Activated effector memory CD4-positive, alpha-beta T cell treated with Interleukin-2 at 50 U/mL for 16 hours (primary cell): ENCODE measurements around the gene PCK1.

Source experiments
- DNase-seq: peaks from one replicate; pipeline ENCODE4 v3.0.0-alpha.2; 2020

PCK1 gene

DNA sequence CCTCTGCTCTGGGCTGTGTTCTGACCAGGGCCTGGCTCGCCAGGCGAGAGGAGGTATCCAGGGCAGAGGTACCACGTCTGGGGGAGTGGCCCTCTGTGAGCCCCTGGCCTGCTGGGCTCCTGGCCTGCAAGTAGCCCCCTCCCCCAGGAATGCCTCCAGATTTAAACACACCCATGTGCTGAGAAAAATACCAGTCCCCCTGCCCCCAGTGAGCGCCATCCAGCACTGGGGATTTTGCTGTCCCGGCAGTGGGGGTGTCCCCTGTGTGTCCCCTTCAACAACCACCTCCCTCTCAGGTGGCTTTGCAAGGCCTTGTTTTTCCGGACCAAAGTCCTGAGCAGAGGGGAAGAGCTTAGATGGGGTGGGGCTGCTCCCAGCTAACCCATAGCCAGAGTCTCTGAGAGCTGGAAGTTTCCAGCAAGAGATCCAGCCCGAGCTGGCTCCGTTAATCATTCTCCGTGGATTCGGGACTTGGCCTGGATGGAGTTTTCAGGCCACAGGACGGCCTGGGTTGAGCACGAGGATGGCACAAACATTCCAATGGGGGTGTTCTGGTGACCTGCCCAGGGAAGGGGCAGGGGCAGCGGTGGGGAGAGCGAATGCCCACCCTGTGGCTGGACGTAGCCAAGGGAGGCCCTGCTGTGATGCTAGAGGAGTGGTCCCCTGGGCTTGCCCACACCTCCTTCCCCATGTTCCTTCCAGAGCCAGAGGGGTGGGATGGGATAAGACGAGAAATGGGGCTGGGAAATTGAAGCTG is 29.0 kb downstream of the PCK1 start:
- no peak for DNase-seq

DNA sequence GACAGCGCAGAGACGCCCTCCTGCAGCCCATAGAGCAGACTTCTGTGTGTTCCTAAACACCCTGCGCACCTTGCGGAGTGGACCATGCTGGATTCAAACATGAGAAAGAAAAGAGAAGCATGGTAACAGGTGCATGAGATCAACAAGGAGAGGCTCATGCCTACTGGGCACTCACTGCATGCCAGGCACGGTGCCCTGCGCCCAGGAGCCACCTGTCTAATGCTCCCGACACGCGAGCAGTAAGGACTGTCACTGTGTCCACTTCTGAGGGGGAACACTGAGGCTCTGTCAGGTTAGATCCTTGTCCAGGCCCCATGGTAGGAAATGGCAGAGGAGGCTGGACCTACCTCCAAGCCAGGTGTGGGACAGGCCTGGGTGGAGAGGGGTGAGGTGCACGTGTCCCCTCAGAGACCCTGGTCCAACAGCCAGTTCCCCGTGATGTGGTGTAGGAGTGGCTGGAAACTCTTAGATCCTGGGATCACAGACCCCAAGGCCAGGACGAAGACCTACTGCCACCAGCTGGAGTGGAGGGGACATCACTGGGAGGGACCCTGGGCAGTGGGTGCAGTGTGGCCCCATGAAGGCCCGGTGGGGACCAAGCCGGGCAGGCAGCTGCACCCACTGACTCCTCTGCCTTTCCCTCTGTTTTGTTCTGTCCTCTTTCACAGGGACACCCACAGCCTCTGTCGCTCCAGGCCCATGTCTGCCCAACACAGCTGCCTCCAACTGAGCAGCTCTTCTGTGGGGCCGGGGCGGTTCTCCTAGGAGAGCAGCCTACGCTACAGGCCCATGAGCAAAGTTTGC is 29.8 kb downstream of the PCK1 start:
- DNase-seq, result no peak

GRCh38 chr20:57591289-57592229 is 30.6 kb downstream of the PCK1 start:
- no peak for DNase-seq

GRCh38 chr20:57592263-57593092 is 31.6 kb downstream of the PCK1 start:
- DNase-seq, result no peak

- no peak for DNase-seq
Observed at GRCh38 chr20:57593134-57593886, 32.4 kb downstream of the PCK1 start.

- peak; percentile 10 for DNase-seq
Observed at GRCh38 chr20:57594092-57594951, 33.4 kb downstream of the PCK1 start.

DNA sequence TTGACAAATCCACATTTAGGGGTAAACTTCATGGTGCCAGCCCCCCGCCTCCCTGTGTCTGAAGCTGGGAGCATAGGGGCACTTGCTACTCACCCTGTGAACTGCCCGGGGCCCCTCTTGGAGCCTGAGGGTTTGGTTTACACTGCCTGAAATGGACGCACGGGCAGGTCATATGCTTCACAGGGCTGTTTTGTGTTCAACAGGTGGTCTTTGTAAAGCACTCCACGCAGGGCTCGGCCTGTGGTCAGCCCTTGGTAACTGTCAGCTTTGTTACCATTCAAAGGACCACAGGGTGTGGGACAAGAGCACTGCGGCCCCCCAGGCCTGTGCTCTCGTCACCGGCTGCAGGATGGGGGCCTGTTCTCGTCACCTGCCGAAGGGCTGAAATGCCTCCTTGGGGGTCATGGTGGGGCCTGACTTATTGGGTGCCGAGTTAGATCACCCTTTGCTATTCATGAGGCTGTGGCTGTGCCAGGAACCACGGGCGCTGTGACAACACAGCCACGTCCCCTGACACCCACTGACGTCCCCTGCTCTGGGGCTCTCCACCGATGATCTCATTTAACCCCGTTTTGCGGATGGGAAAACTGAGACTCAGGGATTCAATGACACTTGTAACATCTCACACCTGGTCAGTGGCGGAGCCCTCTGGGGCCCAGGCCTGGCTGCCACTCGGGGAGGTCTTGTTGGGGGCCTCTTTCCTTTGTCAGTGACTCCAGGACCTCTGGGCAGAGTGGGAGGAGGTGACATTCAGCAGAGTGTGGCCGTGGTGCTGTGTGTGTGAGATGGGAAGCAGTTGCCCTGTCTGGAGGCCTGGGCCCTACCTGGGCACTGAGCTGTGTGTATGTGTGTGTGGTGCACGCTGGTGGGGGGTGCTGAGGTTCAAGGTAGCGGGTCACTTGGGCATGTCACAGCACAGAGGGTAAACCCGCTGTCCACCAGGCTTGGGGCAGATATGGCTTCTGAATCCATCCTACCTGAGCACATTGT is 34.4 kb downstream of the PCK1 start:
- DNase-seq, result no peak

DNA sequence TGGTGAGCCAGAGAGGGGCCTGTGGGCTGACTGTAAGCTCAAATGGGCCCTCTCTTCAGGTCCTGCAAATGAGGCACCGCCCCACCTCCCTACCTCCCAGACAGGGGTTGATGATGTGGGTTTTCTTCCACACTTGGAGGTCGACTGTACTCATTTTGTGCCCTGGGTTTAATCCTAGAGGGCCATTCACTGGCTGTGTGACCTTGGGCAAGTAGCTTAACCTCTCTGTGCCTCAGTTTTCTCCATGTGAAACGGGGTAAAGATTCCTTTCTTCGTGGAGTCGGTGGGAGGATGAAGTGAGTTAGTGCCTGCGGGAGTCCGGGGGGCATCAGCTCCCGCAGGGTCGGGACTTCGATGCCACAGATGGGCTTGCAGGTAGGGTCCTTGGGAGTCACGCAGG is 35.4 kb downstream of the PCK1 start:
- DNase-seq, result no peak

DNA sequence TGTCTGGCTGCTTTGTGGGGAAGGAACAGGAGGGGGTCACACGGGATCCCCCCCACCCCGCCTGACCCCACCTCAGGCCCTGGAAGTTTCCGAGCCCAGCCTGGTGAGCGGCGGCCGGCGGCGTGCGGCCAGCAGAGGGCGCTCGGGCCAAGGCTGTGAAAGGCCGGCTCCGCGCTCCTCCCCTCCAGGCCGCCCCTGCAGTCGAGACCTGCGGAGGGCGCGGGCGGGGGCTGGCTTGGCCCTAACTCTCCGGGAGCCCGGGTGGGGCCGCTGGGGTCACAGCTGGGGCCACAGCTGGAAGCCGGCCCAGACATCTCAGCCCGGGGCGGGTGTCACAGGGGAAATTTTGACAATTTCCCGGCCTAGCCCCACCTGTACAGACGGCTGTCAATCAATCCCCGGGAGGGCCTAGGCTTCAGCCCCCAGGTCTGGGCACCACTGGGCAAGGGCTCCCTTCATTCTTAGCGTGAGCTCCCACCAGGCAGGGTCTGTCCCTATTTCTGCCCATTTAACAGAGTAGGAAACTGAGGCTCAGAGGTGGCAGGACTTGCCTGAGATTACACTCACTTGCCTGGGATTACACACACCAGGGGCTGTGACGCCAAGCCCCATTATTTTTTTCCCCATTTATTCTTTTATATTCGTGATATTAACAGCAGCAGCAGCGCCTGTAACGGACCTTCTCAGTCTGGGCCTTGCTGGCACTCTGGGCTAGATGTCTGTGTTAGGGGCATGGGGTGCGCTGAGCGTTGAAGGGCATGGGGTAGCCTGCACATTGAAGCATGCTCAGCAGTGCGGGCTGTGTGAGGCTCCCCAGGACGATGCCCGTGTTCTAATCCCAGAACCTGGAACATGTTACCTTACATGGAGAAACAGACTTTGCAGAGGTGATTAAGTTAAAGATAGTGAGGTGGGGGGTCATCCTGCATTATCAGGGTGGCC is 36.4 kb downstream of the PCK1 start:
- DNase-seq, result peak; percentile 59

GRCh38 chr20:57598060-57598459 is 37.1 kb downstream of the PCK1 start:
- no peak for DNase-seq

DNA sequence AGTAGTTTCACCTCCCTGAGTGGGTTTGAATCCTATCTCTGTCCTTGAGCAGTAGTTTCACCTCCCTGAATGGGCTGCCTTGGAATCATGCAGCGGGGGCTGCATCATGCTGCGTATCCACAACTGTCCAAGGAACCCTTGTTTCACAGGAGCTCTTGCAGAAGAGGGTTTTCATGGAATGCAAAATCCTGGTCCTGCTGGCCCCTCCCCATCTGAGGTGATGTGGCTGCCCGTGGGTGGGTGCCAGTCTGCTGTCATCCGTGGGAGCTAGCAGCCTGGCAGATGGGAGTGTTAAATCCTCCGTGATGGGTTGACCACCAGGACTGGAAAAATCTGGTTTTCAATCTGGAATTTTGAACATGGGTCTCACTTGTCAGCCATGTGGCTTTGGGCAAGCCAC is 37.6 kb downstream of the PCK1 start:
- DNase-seq, result no peak

DNA sequence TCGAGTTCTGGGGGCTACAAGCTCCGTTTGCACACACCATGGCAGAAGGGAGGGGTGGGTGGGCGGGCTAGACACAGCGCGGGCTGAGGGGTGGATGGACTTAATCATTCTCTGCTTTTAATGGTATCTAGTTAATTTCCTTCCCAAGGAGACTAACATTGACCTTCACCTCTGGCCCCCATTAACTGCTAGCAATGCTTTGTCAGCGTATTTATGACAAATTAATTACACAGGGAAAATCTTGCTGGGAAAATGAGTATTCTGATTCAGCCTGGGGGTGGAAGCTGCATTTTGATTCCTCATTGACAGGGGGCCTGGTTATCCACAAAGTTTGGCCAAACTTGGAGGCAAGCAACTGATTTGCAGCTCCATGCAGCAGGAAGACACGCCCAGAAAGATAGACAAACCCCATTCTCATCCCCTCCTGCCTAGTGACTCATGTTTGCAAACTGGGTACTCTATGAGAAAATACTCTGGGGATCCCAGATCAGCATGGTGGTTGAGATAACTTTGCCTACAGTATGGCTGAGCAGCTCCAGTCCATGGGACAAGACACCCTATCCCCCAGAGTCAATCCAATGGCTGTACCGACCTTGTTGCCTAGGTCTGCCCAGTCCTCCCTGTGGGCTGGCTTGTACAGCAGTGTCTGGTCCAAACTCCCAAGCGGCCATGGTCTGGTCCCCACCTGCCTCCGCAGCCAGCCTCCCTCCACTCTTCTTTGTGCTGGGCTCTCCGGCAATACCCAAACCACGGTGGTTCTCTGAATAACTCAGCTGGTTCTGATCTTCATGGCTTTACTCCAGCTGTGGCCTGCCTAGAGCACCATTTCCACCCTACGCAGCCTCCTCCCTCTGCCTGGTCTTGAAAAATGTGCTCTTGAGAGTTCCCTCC is 39.7 kb downstream of the PCK1 start:
- DNase-seq, result no peak

DNA sequence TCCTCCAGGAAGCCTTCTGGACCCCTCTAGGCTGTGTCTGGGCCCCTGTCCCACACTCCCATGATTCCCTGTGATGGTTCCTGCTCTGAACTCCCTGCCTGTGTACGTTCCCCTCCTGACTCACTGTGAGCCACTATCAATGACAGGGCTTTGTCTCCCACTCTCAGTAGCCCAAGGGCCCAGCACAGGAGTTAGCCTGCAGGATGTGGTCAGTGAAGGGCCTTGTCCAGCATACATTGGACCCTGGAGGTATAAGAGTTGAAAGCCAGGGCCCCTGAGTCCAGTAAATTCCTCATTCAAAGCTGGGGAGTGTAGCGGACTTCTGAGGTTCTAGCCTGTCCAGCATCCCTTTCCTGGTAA is 40.3 kb downstream of the PCK1 start:
- no peak for DNase-seq

- no peak for DNase-seq
Observed at GRCh38 chr20:57601737-57602136, 40.8 kb downstream of the PCK1 start.

- no peak for DNase-seq
Observed at GRCh38 chr20:57603120-57603519, 42.2 kb downstream of the PCK1 start.

GRCh38 chr20:57605045-57605444 is 44.1 kb downstream of the PCK1 start:
- no peak for DNase-seq

GRCh38 chr20:57605878-57606277 is 45.0 kb downstream of the PCK1 start:
- DNase-seq, result no peak
